GM21367 (cell line): Measurements from ENCODE around the gene IL16.

ENCODE experiments used
- ATAC-seq: cut with Tn5 transposase; IDR thresholded peaks from one replicate; pipeline ENCODE4 v1.9.1; 2021; ENCODE audit not compliant: unreplicated experiment

The IL16 gene

DNA sequence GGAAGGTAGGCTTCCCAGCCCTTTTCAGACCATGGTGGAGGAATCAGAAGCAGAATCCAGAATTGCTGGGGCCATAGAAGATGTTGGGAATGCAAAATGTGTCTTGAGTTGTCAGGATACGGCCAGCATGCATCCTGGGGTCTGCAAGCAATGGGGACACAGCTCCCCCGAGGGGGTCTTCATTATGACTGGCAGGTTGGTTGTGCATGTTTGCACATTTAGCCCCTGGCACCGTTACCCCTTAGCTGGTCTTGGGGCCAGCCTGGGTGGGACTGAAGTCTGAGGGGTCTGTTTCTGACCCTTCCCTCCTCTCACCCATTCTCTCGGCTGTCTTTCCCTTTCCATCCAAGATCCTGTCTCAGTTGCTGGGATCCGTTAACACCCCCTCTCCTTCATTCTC, 76.5 kb downstream of the IL16 start:
- no peak for ATAC-seq

DNA sequence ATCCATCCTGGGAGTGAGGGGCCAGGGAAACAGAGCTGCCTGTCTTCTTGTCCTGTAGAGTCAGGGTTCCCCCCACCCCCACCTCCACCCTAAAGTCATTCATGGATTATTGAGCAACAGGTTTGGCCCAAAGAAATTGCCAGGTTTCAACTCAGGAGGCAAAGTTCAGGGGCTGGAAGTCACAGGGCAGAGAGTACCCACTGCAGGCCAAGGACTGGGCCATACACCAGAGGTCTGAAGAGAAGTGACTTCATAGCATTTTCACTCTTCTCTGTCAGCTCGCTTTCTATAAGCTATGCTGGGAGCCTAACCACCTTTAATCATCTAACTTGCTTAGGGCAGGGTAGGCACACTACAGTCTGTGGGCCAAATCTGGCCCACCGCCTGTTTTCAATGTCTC, 77.2 kb downstream of the IL16 start:
- ATAC-seq = no peak

DNA sequence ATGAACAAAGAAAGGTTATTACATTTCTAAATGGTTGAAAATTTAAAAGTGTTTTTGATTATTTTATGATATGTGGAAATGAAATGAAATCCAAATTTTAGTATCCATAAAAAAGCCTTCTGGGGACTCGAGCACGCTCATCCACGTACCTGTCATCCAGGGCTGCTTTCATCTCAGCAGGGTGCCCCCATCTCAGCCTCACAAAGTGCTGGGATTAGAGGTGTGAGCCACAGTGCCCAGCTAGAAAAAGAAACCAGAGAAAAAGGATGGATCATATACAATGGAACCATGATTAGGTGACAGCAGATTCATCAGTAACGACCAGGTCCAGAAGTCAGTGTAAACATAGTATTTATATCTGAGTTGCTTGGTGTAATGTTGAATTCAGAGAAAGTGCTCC, 77.6 kb downstream of the IL16 start:
- no peak for ATAC-seq

GRCh38 chr15:81274931-81275707, 78.4 kb downstream of the IL16 start:
- peak; percentile 77 for ATAC-seq

- no peak for ATAC-seq
Observed at GRCh38 chr15:81275711-81276392, 79.2 kb downstream of the IL16 start.

GRCh38 chr15:81276967-81277366, 80.3 kb downstream of the IL16 start:
- ATAC-seq = no peak

- no peak for ATAC-seq
Observed at GRCh38 chr15:81277851-81278250, 81.2 kb downstream of the IL16 start.

DNA sequence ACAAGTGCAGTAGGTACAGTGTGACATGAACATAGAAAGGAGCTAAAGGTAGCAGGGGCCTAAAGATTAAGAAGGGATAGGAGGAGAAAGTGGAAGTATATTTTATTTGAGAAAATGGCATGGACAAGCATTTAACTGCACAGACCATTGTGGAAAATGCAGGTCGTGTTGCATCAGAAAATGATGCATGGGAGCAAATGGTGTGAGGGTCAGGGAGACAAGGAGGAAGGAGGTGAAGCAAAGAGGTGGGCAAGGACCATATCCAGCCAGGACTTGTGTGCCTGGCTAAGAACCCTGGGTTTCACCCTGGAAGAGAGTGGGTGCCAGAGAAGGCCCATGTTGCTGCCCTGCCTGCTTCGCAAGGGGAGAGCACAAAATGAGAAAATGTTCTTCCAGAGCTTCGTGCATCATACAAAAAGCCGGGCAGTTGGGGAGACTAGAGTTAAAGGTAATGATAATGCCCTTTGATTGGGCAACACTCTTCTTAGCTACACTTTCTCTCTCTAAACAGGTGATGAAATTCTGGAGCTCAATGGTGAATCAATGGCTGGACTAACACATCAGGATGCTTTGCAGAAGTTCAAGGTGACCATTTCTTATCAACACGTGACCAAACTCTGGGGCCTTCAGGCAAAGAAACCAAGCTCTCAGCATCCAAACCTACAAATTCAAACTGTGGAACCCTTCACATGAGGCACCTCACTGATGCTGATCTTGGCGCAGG, 81.8 kb downstream of the IL16 start:
- ATAC-seq = no peak

DNA sequence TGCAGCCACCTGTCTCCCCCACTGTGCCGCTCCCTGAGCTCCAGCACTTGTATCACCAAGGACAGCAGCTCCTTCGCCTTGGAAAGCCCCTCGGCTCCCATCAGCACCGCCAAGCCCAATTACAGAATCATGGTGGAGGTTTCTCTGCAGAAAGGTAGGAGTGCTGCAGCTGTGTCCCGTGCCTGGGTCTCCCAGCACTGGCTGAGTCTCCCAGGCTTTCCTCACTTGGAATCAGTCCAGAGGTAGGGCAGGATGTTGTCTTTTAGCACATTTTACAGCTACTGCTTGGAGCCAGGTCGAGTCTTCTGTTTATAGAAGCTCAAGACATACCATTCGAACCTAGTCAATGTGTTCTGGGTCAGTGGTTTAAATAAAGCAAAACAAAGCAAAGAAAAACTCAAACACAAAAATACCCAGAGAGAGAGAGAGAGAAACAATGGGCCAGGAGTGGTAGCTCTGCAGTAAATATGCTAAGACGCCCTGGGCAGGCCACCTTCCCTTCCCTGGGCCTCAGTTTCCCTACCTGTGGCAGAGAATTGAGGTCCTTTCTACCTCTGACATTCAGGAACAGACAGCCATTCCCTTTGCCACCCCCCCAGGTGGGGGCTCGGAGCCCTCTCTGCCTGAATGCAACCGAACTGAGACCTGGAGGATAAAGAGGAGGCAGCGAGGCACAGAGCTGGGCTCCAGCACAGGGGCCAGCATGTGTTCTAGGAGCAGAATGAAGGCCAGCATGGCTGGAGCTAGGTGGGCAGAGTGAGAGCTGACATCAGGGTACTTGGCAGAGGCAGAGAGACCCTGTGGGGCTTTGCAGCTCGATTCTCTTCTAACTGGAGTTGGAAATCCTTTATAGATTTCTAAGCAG, 83.2 kb downstream of the IL16 start:
- ATAC-seq = no peak

DNA sequence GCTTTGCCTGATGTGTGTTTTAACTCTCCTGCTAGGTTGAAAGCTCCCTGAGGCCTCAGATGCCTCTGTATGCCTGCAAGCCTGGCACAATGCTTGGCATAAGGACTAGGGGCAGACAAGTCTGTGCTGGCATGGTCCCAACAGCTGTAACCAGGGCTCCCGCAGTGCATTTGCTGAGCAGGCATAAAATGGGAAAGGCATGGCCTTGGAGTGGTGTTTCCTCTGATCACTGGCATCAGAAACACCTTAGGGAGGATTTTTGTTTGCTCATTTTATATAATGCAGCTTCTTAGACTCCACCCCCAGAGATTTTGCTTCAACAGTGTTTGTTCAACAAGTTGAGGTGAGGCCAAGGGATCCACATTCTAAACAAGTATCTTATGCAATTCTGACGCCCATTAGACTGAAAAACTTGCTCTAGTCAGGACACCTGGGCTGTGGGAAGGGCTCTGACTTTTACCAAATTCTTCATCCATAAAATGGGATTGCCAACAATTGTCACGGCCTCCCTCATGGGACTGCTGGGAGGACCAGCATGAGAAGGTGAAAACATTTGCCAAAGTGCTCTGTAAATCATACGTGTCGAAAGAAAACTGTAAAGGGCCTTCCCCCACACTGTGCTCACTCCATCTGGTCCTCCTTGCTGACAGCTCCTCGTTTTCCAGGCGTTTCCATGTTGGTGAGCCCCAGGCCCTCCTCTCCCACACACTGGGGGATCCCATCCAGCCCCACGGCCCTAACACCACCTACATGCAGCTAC, 84.2 kb downstream of the IL16 start:
- ATAC-seq = no peak

DNA sequence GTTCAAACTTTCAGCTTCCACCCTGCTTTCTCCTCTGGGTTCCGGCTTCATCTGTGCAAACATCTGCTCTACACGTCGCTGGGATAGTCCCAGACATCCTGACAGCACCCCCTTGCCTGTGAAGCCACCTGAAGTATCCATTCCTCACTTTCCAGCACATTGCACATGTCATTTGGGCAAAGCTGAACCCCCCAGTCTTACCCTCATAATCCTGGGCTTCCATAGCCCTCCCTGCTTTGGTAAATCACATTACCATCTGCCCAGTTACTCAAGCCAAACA, 84.7 kb downstream of the IL16 start:
- no peak for ATAC-seq

DNA sequence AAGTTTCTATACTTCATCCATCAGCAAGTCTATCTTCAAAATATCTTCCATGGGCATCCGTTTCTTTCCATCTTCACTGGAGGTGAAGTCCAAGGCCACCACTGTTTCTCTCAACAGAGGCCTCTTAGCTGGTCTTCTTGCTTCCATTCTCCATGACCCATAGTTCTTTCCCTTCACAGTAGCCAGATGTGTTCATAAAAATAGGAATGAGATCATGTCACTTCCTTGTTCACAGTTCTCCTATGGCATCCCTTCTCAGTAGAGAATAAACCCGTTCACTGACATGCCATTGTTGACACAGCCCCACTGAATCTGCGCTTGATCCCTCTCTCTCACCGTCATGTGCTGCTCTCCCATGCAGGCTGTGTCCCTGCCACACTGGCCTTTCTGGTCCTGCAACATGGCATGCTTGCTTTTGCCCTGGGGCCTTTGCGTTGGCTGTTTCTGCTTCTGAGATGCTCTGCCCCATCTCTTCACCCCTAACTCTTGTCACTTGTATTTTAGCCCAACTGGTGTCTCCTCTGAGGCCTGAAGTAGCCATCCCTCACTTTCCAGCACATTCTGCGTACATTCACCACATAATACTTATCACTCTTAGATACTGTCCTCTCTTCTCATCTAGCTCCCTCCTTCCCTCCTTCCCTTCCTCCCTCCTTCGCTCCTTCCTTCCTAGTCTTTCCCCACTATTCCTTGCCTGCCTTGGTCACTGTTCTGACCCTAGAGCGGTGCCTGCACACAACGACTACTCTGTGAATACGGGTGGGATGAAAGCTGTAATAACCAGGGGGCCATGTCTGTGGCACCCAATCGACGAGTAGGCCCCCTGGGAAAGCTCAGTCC, 85.3 kb downstream of the IL16 start:
- no peak for ATAC-seq

DNA sequence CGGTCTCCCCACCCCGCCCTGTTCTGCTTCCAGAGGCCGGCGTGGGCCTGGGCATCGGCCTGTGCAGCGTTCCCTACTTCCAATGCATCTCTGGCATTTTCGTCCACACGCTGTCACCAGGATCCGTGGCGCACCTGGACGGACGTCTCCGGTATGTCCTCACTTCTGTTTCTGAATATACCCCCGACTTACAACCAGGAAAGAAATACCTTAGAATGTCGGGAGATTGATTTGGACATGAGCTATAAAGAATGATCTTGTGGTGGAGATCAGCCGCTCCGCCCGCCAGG, 85.9 kb downstream of the IL16 start:
- no peak for ATAC-seq

GRCh38 chr15:81282911-81283310, 86.2 kb downstream of the IL16 start:
- no peak for ATAC-seq

GRCh38 chr15:81284256-81285031, 87.8 kb downstream of the IL16 start:
- no peak for ATAC-seq

DNA sequence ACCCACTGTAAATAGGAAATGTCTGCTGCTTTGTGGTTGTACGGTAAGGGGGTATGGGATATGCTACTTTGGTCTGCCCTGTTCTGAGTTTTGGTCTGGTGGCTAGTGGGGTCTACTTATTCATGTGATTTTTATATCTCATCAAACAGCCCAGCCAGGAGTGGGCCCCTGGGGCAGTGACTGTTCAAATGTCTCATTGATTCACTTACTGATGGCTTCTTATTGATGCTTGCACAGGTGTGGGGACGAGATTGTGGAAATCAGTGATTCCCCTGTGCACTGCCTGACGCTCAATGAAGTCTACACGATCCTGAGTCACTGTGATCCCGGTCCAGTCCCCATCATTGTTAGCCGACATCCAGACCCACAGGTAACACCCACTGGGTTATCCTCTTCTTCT, 88.8 kb downstream of the IL16 start:
- no peak for ATAC-seq

DNA sequence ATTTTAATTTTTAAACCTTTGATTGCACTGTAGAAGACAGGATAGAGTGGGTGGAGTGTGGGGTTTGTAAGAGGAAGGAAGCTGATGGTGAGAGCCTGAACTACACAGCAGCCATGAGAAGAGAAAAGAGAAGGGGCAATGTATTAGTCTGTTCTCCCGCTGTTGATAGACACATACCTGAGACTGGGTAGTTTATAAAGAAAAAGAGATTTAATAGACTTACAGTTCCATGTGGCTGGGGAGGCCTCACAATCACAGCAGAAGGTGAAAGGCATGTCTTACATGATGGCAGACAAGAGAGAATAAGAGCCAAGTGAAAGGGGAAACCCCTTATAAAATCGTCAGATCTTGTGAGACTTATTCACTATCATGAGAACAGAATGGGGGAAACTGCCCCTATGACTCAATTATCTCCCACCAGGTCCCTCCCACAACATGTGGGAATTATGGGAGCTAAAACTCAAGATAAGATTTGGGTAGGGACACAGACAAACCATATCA, 90.0 kb downstream of the IL16 start:
- no peak for ATAC-seq

DNA sequence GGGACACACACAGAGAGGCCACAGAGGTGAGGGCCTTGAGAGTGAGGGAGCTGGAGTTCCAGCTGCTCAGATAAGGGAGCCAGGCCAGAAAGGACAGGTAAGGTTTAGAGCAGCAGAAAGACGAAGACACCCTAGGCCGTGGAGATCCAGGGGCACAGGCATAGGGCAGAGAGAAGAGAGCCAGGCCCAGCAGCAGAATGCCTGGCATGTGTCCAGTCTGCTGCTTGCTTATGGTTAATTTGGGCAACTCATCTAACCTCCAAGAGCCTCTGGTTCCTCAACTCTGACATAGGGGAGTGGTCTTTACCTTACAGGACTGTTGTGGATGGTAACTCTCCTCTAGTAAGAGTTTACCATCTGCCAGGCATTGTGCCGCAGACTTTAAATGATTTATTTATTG, 91.4 kb downstream of the IL16 start:
- ATAC-seq = no peak

DNA sequence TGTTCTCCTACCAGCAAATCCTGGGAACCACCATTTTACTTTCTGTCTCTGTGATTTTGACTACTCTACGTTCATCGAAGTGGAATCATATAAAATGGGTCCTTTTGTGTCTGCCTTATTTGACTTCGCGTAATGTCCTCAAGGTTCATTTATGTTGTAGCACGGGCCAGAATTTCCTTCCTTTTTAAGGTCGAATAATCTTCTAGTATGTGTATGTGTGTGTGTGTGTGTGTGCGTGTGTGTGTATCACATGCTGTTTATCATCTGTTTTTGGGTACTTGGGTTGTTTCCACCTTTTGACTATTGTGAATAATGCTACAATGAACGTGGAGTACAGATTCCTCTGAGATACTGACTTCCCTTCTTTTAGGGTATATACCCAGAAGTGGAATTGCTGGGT, 91.9 kb downstream of the IL16 start:
- no peak for ATAC-seq
